ENCODE results near the gene HIPK2.

GRCh38 chr7:139749545-139749944 is 28.3 kb downstream of the HIPK2 start:
- no peak for TF ChIP-seq CTCF (IDR thresholded peaks at IDR 0.05)
- TF ChIP-seq POLR2AphosphoS5 (IDR thresholded peaks at IDR 0.05), result no peak
